ENCODE measurements around the gene FUT7.
"Not testable (repeated sequence)": the region's sequence is repeated elsewhere in the genome, so short reads cannot be mapped to it uniquely, and the experiment has no call there.

FUT7 gene

GRCh38 chr9:137049544-137050449 lies 17.9 kb upstream of the FUT7 start:
- DNase-seq = peak; percentile 45

GRCh38 chr9:137048655-137049543 lies 17.0 kb upstream of the FUT7 start:
- DNase-seq = no peak

DNA sequence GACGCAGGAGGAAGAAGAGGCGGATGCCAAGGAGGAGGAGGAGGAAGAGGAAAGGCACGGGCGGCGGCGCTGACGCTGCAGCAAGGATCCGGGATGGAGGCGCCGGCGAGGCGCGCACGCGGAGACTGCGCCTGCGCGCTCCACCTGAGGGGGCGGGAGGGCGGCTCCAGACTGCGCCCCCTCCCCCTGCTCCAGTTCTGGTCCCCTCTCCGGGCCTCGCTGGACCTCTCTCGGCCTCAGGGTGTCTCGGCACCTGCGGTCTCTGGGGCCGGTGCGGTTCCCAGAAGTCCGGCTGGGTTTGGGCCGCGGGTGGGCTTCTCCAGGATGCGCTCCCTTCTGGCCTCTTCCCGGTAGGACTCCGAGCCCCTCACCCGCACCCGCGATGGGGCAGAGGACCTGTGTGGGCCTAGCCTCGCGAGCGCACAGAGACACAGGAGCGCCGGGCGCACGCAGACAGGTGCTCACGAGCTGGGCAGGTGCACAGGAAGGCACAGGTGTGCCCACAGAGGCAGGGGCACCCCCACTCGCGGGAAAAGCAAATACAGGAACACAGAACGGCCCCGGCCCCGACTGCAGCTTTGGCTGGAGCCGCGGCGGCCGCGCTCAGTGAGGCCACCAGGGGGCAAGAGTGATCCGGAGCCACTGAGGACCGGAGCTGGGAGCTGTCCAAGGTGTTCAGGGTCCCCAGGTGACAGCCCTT lies 14.3 kb upstream of the FUT7 start, which contains the start of gene NPDC1:
NPDC1 (minus strand) TSS at position 90 of the 700 bp plus-strand sequence. CDS start 188 bp downstream, outside the sequence.
- DNase-seq = peak; percentile 74

- no peak for DNase-seq
Measured at GRCh38 chr9:137045294-137046087, 13.6 kb upstream of the FUT7 start.

GRCh38 chr9:137044502-137045177 lies 12.8 kb upstream of the FUT7 start:
- DNase-seq = no peak

- no peak for DNase-seq
Measured at GRCh38 chr9:137044037-137044436, 12.1 kb upstream of the FUT7 start.

DNA sequence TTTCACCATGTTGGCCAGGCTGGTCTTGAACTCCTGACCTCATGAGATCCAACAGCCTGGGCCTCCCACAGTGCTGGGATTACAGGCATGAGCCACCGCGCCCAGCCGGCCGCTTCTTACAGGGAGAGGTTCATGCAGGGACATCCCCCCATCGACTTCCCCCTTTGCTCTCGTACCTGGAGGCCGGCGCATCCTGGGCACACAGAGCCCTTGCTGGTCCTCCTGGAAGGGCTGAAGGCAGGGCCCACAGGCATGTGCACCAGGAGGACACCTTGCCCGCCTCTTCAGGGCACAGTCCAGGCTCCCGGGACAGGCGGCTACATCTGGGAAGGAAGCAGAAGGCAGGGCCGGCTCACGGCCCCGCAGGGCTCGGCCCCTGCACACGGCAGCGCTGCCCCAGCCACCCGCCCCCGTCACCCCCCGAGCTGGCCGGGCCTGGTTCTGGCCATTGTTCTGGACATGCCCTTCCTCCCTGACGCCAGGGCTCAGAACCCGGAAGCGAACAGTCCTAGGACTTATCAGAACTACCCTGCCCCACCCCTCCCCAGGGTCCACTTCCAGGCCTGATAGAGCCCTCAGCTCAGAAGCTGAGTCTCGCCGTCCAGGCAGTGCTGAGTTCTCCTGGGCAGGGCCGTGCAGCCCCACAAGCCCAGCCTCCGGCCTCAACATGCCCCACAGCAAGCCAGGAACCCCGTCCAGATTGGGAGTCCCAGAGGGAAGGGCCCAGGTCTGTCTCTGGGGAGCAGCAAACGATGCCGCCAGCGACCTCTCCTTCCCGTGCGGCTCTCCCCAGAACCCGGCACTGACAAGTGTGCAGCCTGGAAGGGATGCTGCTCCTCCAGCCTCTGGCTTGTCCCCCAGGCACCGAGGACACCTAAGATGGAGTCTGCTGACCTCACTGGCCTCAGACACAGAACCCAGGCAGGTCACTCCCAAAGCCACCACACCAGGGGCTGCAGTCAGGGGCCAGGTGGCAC lies 11.2 kb upstream of the FUT7 start:
- DNase-seq = no peak

GRCh38 chr9:137041124-137041523 lies 9.2 kb upstream of the FUT7 start:
- DNase-seq = no peak

- DNase-seq = no peak
Measured at GRCh38 chr9:137040568-137040967, 8.7 kb upstream of the FUT7 start.

GRCh38 chr9:137039611-137040366 lies 7.9 kb upstream of the FUT7 start:
- no peak for DNase-seq

DNA sequence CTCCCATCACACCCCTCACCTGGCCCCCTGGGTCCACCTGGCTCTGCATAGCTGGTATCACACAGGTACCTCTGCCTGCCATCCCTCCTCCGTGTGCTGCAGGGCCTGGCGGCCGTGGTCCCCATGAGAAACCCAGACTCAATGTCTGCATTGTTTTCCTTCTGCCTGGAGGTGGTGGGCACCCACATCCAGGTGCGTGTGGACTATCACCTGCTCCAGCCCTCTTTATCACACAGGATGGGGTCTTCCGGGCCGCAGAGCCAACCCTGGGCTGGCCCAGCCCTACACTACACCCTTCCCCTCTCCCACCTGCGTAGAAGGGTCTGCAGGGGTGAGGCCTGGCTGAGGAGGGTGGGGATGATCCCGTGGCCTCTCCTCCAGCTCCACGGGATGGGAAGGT lies 7.0 kb upstream of the FUT7 start:
- DNase-seq = no peak

DNA sequence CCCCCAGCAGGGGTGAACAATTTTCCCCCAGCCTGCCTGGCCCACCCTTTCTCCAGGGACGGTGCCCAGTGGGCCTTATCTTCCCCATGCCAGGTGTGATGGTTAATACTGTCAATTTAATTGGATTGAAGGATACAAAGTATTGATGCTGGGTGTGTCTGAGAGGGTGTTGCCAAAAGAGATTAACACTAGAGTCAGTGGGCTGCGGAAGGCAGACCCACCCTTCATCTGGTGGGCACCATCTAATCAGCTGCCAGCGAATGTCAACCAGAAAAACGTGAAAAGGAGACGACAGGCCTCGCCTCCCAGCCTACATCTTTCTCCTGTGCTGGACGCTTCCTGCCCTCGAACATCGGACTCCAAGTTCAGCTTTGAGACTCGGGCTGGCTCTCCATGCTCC lies 5.6 kb upstream of the FUT7 start:
- DNase-seq = no peak

- no peak for DNase-seq
Measured at GRCh38 chr9:137037035-137037434, 5.1 kb upstream of the FUT7 start.

- DNase-seq = no peak
Measured at GRCh38 chr9:137035937-137036336, 4.0 kb upstream of the FUT7 start.

- DNase-seq = no peak
Measured at GRCh38 chr9:137035507-137035834, 3.6 kb upstream of the FUT7 start.

- peak; percentile 83 for DNase-seq
Measured at GRCh38 chr9:137034709-137035506, 3.0 kb upstream of the FUT7 start.

DNA sequence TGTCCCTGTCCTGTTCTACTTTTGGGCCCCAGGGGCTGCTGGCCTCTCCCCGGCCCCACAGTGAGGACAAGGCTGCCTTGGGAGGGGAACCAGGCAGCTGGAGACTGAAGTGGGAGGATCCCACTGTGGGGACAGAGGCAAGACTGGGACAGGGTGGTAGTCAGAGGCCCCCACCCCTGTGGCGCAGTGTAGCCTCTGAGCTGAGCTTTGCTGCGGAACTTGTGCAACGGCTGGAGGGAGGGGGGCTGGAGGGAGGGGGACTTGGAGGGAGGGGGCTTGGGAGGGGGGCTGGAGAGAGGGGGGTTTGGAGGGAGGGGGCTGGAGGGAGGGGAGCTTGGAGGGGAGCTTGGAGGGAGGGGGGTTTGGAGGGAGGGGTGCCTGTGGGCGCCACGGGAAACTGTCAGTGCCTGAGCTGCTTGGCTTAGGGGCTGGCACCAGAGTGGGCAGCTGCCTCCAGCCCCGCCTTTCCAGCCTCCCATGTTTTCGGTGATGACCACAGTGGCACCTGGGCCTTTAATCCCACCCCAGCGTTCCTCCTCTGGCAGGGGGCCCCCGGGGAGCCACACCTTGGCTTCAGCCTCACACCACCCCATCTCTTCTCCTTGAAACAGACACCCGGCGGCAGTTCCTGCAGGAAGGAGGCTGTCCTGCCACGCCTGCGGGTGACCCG lies 2.3 kb upstream of the FUT7 start:
- DNase-seq = no peak

- not testable (repeated sequence) for DNase-seq
Measured at GRCh38 chr9:137033481-137033880, 1.6 kb upstream of the FUT7 start.
